Spleen (tissue), 11 donors: ENCODE results near the gene ETV6. TPM values are rescaled to one million over a fixed set of nuclear protein-coding genes. Genes with fewer than 3 reads are reported as not detected.

Experiments
- DNase-seq: peaks from one replicate; pipeline ENCODE4 v3.0.0-alpha.2; 2020
- H3K27ac ChIP-seq, 8 donors: fragments of 200-600 bp; sonication (generic) in 7 of 8; 1 replicate in 4 of 8; 2 replicates in 4 of 8; pipeline versions ENCODE4 v1.5.0 to v1.8.0; 2016 to 2021; ENCODE audit warnings: inconsistent platforms in 4 of 8, mild to moderate bottlenecking in 4 of 8, moderate library complexity in 1 of 8
- H3K27me3 ChIP-seq, 7 donors: fragments of 200-600 bp; sonication (generic) in 6 of 7; replicated peaks in 1 of 7; 1 replicate in 4 of 7; 2 replicates in 3 of 7; pipeline versions ENCODE4 v1.5.0 to v1.8.0; 2016 to 2021; ENCODE audit warnings: inconsistent platforms in 3 of 7, mild to moderate bottlenecking in 1 of 7
- H3K36me3 ChIP-seq, 6 donors: fragments of 200-600 bp; sonication (generic) in 5 of 6; 1 replicate in 4 of 6; 2 replicates in 2 of 6; pipeline versions ENCODE4 v1.5.0 to v1.8.0; 2016 to 2021; ENCODE audit warnings: inconsistent platforms in 2 of 6
- H3K4me1 ChIP-seq, 6 donors: fragments of 200-600 bp; sonication (generic) in 5 of 6; 1 replicate in 3 of 6; 2 replicates in 3 of 6; pipeline versions ENCODE4 v1.5.0 to v1.8.0; 2016 to 2021; ENCODE audit warnings: inconsistent platforms in 3 of 6
- H3K4me3 ChIP-seq, 8 donors: fragments of 200-600 bp; sonication (generic) in 7 of 8; 1 replicate in 4 of 8; 2 replicates in 4 of 8; pipeline versions ENCODE4 v1.5.0 to v1.8.0; 2016 to 2021; ENCODE audit warnings: inconsistent platforms in 4 of 8, mild to moderate bottlenecking in 4 of 8, moderate library complexity in 2 of 8
- H3K9me3 ChIP-seq, 8 donors: fragments of 200-600 bp; sonication (generic) in 7 of 8; 1 replicate in 4 of 8; 2 replicates in 4 of 8; pipeline versions ENCODE4 v1.5.0 to v1.8.0; 2016 to 2021; ENCODE audit warnings: inconsistent platforms in 4 of 8
- CTCF ChIP-seq, 11 experiments: fragments of 200-600 bp in 7 of 11; fragments of 450-650 bp in 4 of 11; sonication (generic) in 4 of 11; IDR thresholded peaks in 8 of 11; conservative IDR thresholded peaks in 3 of 11; 1 replicate in 7 of 11; 2 replicates in 4 of 11; pipeline versions ENCODE4 v1.4.0 to v1.8.0; 2016 to 2021; ENCODE audit warnings: antibody characterized with exemption in 11 of 11, inconsistent platforms in 4 of 11, mild to moderate bottlenecking in 1 of 11
- POLR2A ChIP-seq, 3 donors: fragments of 450-650 bp; IDR thresholded peaks; one replicate each; pipeline ENCODE4 v1.5.1; 2017; ENCODE audit warnings: antibody characterized with exemption in 3 of 3, mild to moderate bottlenecking in 1 of 3
- POLR2AphosphoS5 ChIP-seq, 3 donors: sonication (generic); formaldehyde crosslinking; IDR thresholded peaks; one replicate each; pipeline ENCODE4 v1.5.1; 2017; ENCODE audit warnings: antibody characterized with exemption in 3 of 3
- WGBS, 5 donors: extraction: QIAGEN DNeasy Blood & Tissue Kit in 3 of 5; methylation state at CpG; one replicate each; pipeline versions ENCODE4 v1.1.5 to v1.1.7; 2013 to 2018; 5-methylcytosine and 5-hydroxymethylcytosine counted together
- intact Hi-C: fragments of 100-400 bp; cut with DNase I; formaldehyde crosslinking; loops from one replicate; pipeline ENCODE4 v1.15.0; 2023; ENCODE audit warnings: low total_unique reads
- polyA plus RNA-seq, 3 donors: library from polyadenylated mRNA; stranded (reverse); fragments of 200-250 nt; gene quantifications; one replicate each; pipeline ENCODE4 v1.2.1, GENCODE V29; 2013
- total RNA-seq, 7 donors: library from RNA; depleted of rRNA in 3 of 7; stranded (reverse); fragments of >200 nt in 3 of 7; fragmentation: NEBNext Ultra II Directional in 4 of 7; extraction: Animal tissue kit (Norgen Biotek cat#: 25700) in 4 of 7; gene quantifications; one replicate each; pipeline versions ENCODE4 v1.1.0 to v1.2.1, GENCODE V29; 2016 to 2021
- donor health status: healthy with polysubstance abuse.
- donor health status: DM: no; HTN: no; CAD: no; lungs with moderate emphysema.
- donor health status: DM: no; HTN: no; CAD: no.
- donor health status: Bipolar disorder and iron deficiency.
- donor health status: healthy.
- donor health status: DM: no; HTN: no; CAD: no.
- donor health status: DM: yes; HTN: yes; CAD: no.

The ETV6 gene
- total and polyA plus RNA-seq, 10 donors, result 7.2 to 116 (median 57.8) TPM

GRCh38 chr12:11819643-11820042 is 170.2 kb downstream of the ETV6 start:
- Histone ChIP-seq H3K36me3 (peaks cover 0 to 17% (median 0%) of the 10 kb centered on the region in 6 donors), H3K27ac (peak overlapping the region in 2 of 8 donors; percentile 19 to 77), H3K4me3 (no peak overlapping the region), H3K9me3 (no peaks in the 10 kb centered on the region), H3K4me1 (peaks cover 20 to 81% (median 44%) of the 10 kb centered on the region in 6 donors), H3K27me3 (no peaks in the 10 kb centered on the region)
- WGBS, 5 donors, result 95 to 100% (median 98%) methylated on average over 4 of the region's 4 CpGs
- TF ChIP-seq POLR2AphosphoS5 (IDR thresholded peaks at IDR 0.05) (no peak), POLR2A (IDR thresholded peaks at IDR 0.05) (no peak), CTCF (IDR thresholded peaks at IDR 0.05 in 8 of 11, conservative IDR thresholded peaks at IDR 0.05 in 3 of 11) (no peak)
- intact Hi-C loops, result no loop called here
- DNase-seq, result no peak

DNA sequence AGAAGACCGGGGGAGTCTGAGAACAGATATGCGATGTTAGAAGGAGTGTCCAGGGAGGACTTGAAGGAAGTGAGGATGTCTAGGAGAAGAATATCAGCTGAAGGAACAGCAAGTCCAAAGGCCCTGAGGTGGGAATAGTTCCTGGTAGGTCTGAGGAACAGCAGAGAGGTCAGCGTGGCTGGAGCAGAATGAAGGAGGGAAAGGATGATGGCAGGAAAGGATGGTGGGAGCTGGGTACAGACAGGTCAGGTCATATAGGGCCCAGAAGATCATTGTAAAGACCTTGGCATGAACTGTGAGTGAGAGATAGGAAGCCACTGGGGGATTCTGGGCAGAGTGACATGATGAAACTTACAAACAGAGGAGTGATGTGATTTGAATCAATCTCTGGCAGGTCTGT is 171.0 kb downstream of the ETV6 start:
- Histone ChIP-seq H3K27me3 (no peaks in the 10 kb centered on the region), H3K4me3 (no peak overlapping the region), H3K27ac (peak overlapping the region in 5 of 8 donors; percentile 4 to 77 (median 13)), H3K4me1 (peaks cover 14 to 81% (median 44%) of the 10 kb centered on the region in 6 donors), H3K9me3 (no peaks in the 10 kb centered on the region), H3K36me3 (peaks cover 0 to 17% (median 0%) of the 10 kb centered on the region in 6 donors)
- WGBS, 5 donors, result 92 to 99% (median 96%) methylated on average over 3 of the region's 3 CpGs
- intact Hi-C loops, result no loop called here
- DNase-seq, result no peak
- TF ChIP-seq CTCF (IDR thresholded peaks at IDR 0.05 in 8 of 11, conservative IDR thresholded peaks at IDR 0.05 in 3 of 11) (no peak), POLR2A (IDR thresholded peaks at IDR 0.05) (no peak), POLR2AphosphoS5 (IDR thresholded peaks at IDR 0.05) (no peak)

GRCh38 chr12:11821386-11822080 is 172.1 kb downstream of the ETV6 start:
- intact Hi-C loops, result no loop called here
- TF ChIP-seq CTCF (IDR thresholded peaks at IDR 0.05 in 8 of 11, conservative IDR thresholded peaks at IDR 0.05 in 3 of 11), result no peak
- TF ChIP-seq POLR2AphosphoS5 (IDR thresholded peaks at IDR 0.05), result no peak
- TF ChIP-seq POLR2A (IDR thresholded peaks at IDR 0.05), result no peak
- H3K36me3 ChIP-seq, result peaks cover 0 to 25% (median 1%) of the 10 kb centered on the region in 6 donors
- no peaks in the 10 kb centered on the region for H3K9me3 ChIP-seq
- peaks cover 23 to 84% (median 46%) of the 10 kb centered on the region in 6 donors for H3K4me1 ChIP-seq
- no peak overlapping the region for H3K4me3 ChIP-seq
- peak overlapping the region; percentile 22 to 78 (median 64) for H3K27ac ChIP-seq
- WGBS, 5 donors, result 74 to 90% (median 86%) methylated on average over 10 of the region's 10 CpGs
- DNase-seq, result no peak
- no peaks in the 10 kb centered on the region for H3K27me3 ChIP-seq

DNA sequence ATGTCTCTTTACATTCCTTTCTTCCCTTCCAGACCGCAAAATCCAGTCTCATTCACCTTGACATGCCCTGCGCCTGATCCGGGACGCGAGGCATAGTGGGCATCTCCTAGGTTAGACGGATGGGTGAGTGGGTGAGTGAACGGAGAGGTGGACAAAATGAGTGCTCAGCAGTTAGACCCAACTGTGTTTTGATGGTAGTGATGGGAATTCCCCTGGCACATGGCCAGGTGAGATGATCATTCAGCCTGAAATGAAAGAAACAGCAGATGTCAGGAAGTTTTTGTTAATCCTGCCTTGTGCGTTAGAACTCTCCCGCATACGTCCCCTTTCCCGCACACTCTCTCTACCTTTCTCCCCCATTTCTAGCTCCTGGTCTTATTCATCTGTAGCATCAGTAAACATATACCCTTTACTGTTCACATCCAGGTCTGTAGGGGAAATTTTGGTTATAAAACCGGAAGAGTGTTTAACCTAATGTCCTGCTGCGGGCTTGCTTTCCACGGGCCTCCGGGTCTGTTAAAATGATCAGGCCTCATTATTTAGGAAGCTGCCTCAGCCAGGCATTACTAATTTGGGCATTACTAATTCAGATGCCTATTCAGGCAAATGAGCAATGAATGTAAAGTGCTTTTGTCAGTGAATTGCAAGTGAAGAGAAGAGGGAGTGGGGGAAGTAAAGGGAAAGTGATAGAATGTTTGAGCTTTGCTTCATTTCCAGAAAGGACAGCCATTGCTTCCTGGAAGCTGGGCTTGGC is 172.8 kb downstream of the ETV6 start:
- peak overlapping the region in 1 of 8 donors; percentile 23 for H3K4me3 ChIP-seq
- WGBS, 5 donors, result 36 to 44% (median 39%) methylated on average over 15 of the region's 15 CpGs
- no peak for DNase-seq
- no peaks in the 10 kb centered on the region for H3K9me3 ChIP-seq
- intact Hi-C loops, result no loop called here
- peak overlapping the region; percentile 22 to 78 (median 64) for H3K27ac ChIP-seq
- peaks cover 25 to 84% (median 47%) of the 10 kb centered on the region in 6 donors for H3K4me1 ChIP-seq
- TF ChIP-seq POLR2AphosphoS5 (IDR thresholded peaks at IDR 0.05), result peak in 1 of 3 donors; percentile 31
- no peak for TF ChIP-seq CTCF (IDR thresholded peaks at IDR 0.05 in 8 of 11, conservative IDR thresholded peaks at IDR 0.05 in 3 of 11)
- peaks cover 0 to 28% (median 3%) of the 10 kb centered on the region in 6 donors for H3K36me3 ChIP-seq
- H3K27me3 ChIP-seq, result no peaks in the 10 kb centered on the region
